Epithelial cell of prostate (primary cell): ENCODE measurements around the gene RXRG.

Experiments
- DNase-seq: peaks from one replicate; pipeline ENCODE4 v3.0.0-alpha.2; 2011; ENCODE audit warnings: low read depth, low spot score
- H3K27ac ChIP-seq: fragments of 450-650 bp; 2 replicates; pipeline ENCODE4 v1.5.1; 2017; ENCODE audit warnings: mild to moderate bottlenecking

The RXRG gene

DNA sequence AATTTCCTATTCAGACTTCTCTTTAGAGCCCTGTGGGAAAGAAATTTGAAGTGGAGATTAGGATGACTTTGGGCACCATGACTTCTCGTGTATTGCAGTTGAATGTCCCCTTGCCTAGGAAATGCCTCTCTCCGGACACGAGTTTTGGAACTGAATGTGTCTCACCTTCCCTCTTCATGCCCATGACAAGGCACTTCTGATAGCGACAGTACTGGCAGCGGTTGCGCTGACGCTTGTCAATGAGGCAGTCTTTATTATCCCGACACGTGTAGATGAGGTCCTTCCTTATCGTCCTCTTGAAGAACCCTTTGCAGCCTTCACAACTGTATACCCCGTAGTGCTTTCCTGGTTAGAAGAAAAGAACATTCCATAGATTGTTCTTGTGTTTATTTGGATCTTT lies 28.1 kb downstream of the RXRG start:
- no peak for DNase-seq
- H3K27ac ChIP-seq = no peak overlapping the region

DNA sequence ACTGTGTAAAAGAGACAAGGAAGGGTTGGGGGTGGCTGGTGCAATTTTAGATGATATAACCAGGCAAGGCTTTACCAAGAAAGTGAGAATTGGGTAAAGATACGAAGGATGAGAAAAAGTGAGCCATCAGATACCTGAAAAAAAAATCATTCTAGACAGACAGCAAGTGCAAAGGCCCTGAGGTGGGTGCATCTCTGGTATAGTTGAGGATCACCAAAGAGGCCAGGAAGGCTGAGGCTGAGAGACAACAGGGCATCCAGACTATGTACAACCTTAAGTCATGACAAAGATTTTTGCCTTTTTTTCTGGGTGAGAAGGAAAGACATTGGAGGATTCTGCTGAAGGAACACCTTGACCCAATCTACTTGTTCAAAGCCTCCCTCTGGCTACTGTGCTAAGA lies 29.9 kb downstream of the RXRG start:
- no peak overlapping the region for H3K27ac ChIP-seq
- no peak for DNase-seq

DNA sequence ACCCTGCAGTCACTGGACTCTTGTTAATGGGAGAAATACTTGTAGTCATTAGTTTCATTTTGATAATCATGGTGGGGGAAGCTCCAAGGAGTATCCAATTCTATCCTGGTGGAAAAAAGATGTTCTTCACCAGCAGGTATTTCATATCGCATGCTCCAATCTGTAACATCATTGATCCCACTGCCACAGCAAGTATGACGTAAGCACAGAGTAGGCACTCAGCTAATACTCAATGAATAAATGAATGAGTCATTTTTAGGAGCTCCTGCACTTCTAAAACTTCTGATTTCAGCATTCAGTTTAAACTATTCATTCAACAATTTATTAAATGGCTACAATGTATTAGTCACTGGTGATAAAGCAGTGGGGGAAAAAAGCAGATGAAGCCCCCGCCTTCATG lies 30.3 kb downstream of the RXRG start:
- DNase-seq = no peak
- no peak overlapping the region for H3K27ac ChIP-seq

DNA sequence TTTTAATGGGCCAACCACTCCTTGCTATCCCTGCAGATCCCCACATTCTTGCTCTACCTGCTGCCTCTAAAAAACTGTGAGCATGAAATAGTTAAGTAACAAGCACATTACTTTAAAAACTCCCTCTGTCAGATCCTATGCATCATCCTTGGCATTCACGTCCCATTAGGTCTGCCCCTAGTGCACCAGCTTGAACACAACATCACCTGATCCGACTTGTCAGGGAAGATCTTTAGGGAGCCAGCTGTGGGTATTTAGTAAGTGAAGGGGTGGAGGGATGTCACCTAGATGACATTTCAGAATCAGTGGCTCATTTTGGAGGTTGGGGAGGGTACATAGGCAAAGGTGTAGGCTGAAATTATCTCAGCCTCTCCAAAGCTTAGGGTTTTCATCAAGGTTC lies 33.5 kb downstream of the RXRG start:
- DNase-seq = no peak
- H3K27ac ChIP-seq = no peak overlapping the region

DNA sequence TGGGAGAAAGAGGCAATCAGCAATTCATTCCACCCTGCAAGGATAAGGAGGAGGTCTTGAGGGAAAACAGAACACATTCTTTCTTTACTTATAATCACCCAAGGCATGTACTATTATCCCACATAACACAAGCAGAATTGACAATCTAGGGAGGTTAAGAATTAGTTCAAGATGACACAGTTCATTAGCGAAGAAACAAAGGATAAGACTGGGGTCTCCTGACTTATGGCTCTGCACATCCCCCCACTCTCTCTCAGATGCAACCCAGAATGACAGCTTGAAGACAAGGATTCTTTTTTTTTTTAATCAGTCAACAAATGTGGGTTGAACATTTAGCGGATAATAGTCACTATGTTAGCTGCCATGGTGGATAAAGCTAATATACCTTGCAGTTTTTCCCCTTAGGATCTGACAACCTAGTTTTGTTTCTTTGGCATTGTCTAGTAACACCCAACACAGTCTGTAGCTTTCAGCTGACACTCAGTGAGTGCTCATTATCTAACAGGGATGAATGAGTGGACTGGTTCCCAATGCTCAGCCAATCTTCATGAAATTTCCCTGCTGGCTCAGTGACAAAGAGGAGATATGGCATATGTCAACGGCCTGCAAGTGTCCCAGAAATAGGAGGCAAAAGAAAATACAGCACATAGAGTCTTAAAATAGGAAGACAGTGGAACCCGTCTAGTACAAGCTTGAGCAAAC lies 35.1 kb downstream of the RXRG start:
- no peak overlapping the region for H3K27ac ChIP-seq
- no peak for DNase-seq

DNA sequence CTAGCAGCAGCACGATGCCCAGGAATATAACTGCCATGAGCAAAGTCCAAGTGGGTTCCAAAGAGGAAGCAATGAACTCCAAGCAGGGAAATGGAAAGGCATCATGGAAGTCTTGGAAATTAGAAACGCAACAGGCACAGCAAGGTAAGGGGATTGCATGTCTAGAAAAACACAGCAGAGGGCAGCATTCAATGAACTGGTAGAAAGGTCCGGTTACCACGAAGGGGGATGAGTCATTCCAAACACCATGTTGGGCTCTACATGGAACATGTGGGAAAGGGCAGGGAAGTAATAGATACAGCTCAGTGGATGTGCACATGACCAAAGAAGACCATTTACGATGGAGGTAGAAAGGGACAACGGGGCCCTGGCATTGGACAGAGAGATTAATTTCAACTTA lies 36.4 kb downstream of the RXRG start:
- no peak for DNase-seq

DNA sequence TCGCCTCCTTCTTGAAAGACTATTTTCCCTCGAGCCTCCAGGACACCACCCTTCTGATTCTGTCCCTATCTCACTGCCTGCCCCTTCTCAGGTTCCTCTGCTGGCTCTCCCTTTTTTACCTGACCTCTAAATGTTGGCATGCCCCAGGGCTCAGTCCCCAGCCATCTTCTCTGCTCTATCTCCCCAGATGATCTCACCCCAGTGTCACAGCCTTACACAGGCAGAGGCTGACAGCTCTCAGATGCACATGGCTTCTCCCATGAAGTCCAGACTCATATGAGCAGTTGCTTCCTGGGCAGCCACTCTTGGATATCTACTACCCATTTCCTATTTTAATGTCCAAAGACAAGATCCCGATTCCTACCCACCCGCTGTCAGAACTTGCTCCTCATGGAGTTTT lies 37.5 kb downstream of the RXRG start:
- DNase-seq = no peak
- no peak overlapping the region for H3K27ac ChIP-seq

More for the DNA sequence above, 36.4 kb downstream of the RXRG start:
- no peak overlapping the region for H3K27ac ChIP-seq

DNA sequence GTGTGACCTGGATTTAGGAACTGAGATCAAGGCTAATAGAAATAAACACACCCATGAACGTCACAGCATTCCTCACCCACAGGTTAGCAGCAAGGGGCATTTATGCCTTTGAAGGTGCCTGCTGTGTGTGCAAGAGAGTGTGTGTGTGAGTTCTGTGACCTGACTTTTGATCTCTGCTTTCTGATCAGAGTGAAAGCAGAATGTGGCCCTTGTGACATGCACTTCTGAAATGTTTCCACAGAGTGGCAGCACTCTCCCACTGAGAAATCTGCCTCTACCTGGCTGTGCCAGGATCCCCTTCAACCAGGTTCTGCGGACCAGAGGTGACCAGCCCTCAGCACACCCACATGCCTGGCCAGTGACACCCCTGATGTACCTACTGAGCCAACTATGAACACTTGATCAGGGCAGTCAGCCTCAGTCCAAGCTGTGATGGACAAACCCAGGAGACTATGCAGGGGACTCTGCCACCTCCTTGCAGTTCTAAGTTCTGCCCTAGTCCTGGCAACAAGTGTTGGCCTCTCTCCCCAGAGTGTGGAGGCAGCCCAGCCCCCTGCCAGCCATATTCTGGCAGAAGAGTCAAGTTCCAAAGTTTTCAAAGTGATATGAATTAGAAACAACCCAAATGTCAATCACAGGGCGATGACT lies 41.0 kb downstream of the RXRG start:
- no peak overlapping the region for H3K27ac ChIP-seq
- DNase-seq = no peak

DNA sequence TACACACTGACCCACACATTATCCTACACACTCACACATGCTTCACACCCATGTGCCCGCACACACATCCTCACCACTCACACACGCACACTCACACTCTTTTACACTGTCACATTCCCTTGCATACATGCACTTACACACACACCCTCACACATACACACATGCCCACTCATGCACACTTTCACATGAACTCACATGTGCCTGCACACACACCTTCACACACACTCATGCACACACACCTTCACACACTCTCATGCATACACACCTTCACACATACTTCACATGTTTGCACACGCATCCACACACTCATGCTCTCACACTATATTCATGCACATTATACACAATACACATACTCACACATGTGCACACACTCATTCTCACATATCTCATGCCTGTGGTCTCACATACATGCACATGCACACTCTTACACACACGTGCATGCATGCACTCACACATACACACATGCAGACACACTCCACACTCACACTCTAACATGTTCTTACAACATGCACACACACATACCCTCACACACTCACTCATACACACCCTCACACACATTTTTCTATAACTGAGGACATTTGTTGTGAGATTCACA lies 42.3 kb downstream of the RXRG start:
- no peak overlapping the region for H3K27ac ChIP-seq
- DNase-seq = no peak

DNA sequence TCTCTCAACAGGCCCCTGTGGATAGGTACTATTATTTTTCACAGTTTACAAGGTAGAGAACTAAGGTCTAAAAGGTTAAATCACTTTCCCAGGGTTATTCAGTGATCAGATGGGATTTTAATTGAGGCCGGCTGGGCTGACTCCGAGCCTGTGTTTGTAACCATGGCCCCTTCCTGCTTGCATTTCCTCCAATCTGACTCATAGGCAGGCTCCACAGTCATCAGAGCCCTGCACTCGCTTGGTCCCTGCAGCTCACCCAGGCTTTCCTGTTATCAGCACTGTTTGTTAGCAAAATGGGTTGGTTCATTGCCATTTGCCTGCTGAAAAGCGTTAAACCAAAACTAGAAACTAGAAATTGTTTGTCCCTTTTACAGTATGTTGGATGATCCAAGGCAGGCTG lies 47.0 kb downstream of the RXRG start:
- no peak for DNase-seq

DNA sequence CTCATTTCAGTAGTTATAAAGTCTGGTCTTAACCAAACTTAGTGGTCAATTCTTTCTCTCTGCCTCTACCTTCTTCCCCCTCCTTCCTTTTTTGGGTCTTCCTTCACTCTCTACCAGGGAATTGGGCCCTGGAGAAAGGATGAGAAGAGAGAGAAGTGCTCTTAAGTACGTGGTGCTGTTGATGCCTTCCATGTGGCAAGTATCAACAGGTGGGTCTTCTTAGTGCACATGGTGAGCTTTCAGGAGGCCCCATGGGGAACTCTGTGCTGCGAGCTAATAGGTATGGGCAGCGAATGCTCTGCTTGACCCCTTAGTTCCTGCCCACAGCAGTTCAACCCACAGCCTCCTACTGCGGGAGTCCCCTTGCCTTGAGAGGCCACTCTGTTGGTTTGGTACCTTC lies 49.0 kb downstream of the RXRG start:
- no peak overlapping the region for H3K27ac ChIP-seq
- no peak for DNase-seq

More for the DNA sequence above, 47.0 kb downstream of the RXRG start:
- no peak overlapping the region for H3K27ac ChIP-seq

DNA sequence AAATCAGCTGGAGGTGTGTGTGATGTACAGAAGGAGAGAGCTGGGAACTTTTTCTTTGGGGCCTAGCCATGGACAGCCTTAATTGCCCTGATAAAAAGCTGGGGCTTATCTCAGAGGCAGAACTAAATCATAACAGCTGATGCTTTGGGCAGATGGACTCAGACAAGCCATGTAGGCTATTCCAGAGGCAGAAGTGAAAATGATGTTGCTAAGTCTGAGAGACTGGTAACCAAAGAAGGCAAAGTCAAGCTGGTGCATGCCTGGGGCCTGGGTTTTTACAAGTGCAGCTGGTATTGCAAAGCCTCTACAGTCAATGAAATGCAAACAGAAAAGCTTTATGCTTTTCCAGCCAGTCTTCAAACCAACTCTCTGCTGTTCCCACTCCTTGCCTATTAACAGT lies 49.4 kb downstream of the RXRG start:
- H3K27ac ChIP-seq = no peak overlapping the region
- DNase-seq = no peak

DNA sequence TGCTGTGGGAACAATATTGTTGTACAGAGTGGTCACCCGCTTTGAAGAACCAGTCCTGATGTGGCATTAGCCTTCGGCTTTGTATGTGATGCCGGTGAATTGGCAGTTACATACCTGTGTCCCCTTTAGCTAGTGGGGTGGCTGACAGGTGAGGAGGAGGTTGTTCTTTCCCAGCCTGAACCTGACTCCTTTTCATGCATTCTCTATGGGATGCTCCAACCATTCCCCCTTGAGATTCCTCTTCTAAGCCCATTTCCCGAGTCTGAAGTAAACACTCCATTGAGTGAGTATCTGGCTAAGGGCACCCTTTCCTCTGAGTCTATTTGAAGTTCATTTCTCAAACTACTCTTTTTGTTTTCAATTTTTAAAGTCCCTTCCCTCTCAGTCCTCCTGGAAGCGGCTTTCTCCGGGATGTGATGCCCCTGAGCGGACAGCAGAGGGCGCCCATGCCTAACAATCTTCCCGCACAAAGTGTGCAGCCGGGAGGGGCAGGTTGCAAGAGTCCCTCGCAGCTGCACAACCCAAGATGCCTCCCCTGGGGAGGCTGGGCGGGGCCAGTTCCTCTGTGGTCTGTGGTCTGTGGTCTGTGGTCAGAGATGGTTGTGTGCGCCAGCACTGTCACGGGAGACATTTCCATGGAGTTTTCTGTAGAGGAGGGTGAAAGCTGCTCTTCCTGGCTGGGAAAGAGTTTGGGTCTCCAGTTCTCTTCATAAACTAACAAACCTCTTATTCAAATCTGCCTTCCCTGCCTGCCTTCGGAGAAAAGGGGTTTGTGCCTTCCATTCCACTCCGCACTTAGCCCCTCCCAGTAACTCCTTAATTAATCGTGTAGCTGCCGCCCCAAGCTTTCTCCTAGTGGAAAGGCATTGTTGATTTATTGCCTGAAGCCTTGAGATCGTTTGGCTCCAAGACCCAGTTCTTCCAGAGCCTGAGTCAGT lies 52.0 kb downstream of the RXRG start:
- peak; percentile 49 for DNase-seq
- H3K27ac ChIP-seq = no peak overlapping the region

DNA sequence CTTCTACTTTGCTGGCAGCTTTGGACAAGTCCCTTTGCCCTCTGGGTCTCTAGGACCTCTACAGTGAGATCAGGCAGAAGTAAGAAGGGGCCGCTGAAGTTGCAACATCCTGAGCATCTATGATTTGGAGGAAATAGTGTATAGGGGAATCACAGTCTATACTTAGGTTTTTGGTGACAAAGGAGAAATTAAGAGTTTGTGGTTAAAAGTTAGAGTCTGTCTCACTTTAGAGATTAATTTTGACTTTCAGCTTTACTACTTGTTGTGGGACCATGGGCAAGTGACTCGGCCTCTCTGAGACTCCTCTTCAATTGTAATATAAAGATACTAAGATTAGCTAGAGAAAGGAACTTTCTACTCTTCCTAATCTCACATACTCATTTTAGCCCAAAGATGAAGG lies 55.3 kb downstream of the RXRG start:
- DNase-seq = no peak
- H3K27ac ChIP-seq = no peak overlapping the region

DNA sequence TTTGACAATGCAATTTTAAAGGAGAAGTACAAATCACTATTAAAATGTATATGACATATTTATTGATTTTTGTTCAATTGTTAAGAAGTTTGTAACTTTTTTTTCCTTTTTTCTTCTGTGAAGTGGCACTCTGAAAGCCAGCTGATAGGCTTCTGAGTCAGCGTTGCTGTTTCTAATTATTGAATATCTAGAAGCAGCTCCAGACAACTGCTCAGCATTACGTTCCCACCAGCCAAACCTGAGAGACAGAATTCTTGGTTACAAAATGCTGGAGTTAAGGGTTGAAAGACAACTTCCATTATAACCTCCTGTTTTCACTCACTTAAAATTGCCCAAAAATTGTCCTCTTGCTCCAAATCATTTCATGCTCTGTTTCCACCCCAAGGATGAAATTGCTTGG lies 57.0 kb downstream of the RXRG start:
- no peak overlapping the region for H3K27ac ChIP-seq
- no peak for DNase-seq

DNA sequence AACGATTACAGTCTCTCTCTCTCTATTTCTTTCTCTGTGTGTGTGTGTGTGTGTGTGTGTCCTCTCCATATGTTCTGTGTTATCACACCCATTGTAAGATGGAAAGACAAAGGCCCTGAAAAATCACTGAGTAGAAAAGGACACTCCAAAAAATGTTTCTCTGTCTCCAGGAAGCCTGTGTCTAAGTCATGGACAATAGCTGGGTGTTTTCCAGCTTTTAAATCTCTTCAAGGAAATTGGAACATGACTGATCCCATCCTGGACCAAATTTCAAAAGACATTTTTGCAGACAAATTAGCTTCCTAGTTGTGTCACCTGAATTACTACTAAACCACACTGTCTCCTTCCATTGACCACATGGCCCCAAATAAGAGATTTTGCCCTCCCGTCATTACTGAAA lies 57.4 kb downstream of the RXRG start:
- DNase-seq = no peak

DNA sequence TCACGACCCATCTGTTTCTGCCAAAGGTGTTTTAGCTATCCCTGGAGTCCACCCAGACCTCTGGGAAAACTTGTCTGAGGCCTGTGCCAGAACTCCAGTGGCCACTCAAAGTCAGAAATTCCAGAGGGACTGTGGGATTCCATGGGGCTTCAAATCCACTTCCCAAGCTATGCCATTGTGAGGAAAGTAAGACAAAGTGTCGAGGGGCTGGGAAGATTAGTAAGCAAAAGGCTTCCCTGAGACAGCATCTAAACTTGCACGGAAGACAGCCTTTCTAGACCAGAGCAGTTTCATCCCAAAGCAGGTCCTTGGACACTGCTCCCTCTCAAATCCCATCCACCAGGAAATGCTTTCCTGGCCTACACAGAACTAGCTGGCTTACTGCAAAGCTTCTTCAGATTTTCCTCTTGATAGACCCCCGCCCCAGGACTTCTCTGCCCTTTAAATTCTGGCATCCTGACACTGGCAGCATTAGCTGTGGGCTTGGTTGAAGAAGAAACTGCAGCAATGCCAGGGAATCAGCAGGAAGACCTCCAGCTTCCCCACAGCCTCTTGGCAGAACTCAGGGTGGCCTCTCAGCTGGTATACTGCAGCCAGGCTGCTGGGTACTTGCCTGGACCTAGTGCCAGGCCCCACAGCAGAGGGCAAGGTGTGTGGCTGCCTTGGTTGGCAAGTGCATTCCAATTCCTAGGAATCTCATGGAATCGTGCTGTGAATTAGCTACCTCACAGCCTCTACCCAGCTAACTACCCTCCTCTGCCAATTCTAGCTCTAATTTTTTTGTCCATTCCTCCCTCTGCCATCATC lies 61.1 kb downstream of the RXRG start:
- no peak for DNase-seq
- H3K27ac ChIP-seq = no peak overlapping the region

More for the DNA sequence above, 57.4 kb downstream of the RXRG start:
- no peak overlapping the region for H3K27ac ChIP-seq

DNA sequence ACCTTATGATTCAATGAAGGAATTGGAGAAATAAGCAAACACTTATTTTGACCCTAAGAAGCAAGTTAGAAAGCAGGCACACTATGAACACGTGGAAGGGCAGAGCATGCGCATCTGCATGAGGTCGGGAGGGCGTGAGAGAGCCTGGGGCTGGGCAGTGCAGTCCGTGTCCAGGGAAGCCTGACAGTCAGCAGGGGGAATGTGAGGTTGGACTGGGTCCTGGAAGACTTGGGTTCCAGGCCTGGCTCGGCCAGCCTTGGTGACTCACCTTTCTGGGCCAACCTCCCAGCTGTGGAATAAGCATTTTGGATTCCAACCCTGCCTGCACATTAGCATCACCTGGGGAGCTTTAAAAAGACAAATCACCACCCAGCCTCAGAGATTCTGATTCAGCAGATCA lies 61.9 kb downstream of the RXRG start:
- DNase-seq = no peak
- H3K27ac ChIP-seq = no peak overlapping the region

DNA sequence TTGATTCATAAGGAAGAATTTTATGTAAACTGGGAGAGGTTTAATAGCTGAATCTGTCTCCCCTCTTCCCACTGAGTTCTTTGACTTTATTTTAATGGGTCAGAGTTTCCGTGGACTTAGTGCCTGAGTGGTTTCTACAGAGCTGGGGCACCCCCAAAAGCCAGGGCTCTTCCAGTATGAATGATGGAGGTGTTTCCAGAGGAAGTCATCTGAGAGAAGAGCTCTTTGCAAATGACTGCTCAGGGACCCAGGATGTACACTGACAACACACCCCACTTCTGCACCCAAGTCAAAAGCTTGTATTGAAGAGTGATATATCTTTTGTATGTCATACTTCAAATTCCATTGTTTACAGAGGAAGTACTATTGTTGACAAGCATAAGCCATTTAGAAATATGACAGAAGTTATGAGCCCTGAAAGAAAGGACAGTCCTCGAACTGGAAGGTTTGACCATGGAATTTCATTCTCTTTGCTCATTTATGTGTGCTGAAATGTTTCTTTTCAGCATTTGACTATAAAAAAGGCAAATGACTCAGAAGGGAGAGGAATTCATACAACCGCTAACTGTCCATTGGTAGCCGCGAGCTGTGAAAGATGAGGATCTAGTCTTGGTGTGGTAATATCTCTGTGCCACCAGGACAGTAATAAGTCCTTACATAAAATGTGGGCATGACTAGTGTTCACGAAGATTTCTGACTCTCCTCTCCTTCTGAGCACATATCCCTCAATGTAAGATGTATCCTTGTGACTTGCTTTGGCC lies 63.0 kb downstream of the RXRG start:
- H3K27ac ChIP-seq = no peak overlapping the region
- DNase-seq = no peak
